ENCODE measurements around the gene TMC8.

TMC8 gene

DNA sequence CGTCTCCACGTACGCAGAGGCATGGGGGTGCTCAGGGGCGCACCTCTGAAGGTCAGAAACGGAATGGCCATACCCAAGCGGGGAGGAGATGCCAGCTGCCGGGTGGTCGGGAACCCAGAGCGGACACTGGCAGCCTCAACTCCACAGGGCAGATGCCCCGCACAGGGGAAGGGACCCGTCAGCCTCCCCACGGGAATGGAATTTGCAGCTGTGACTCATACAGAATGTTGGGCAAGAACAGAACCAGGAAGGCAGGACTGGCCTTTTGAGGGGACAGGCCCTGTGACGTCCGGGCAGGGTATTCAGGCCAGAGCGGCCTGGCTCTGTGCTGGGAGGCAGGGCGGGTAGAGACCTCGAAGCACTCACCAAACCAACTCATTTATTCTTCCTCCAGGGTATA lies 48.8 kb downstream of the TMC8 start:
- no peak overlapping the region for H2AK5ac ChIP-seq (ENCODE audit: low read length, severe bottlenecking)
- H2AFZ ChIP-seq (ENCODE audit: low read depth, low read length) = no peak overlapping the region
- H3K4ac ChIP-seq (ENCODE audit: low read depth in 1 of 2, low read length in 2 of 2) = peak overlapping the region in 1 of 2 experiments; percentile 12
- H3K27ac ChIP-seq (ENCODE audit: low read length, poor library complexity, severe bottlenecking) = no peak overlapping the region
- no peak overlapping the region for H2BK120ac ChIP-seq (ENCODE audit: low read depth, low read length)
- H3K14ac ChIP-seq (ENCODE audit: low read length in 2 of 2) = no peak overlapping the region
- peak overlapping the region in 1 of 2 experiments; percentile 61 for H3K18ac ChIP-seq (ENCODE audit: low read depth in 1 of 2, low read length in 2 of 2)
- H2BK15ac ChIP-seq (ENCODE audit: low read depth, poor library complexity, severe bottlenecking) = no peak overlapping the region
- no peak overlapping the region for H2BK12ac ChIP-seq (ENCODE audit: low read length in 2 of 2)
- no peaks in the 10 kb centered on the region for H3K9me3 ChIP-seq (ENCODE audit: control insufficient read depth, low read length)
- peaks cover 8% of the 10 kb centered on the region for H3K79me1 ChIP-seq (replicated peaks; ENCODE audit: low read length, poor library complexity, severe bottlenecking)
- no peak overlapping the region for H3K4me3 ChIP-seq (ENCODE audit: insufficient read depth in 1 of 2, low read depth in 1 of 2, low read length in 2 of 2)
- H4K8ac ChIP-seq (ENCODE audit: low read length) = peak overlapping the region; percentile 12
- no peak overlapping the region for H2BK5ac ChIP-seq (ENCODE audit: low read depth, low read length, poor library complexity, severe bottlenecking)
- H3K4me1 ChIP-seq (ENCODE audit: control insufficient read depth, insufficient read depth, low read depth, low read length) = peaks cover 25% of the 10 kb centered on the region
- no peaks in the 10 kb centered on the region for H3K27me3 ChIP-seq (ENCODE audit: control insufficient read depth in 1 of 2, insufficient read depth in 1 of 2, low read length in 2 of 2)
- peak; percentile 86 for DNase-seq
- H3K9ac ChIP-seq (ENCODE audit: low read length) = no peak overlapping the region
- H3K36me3 ChIP-seq (ENCODE audit: control insufficient read depth in 1 of 2, insufficient read depth in 2 of 2, low read depth in 1 of 2, low read length in 2 of 2) = peaks cover 0 to 17% of the 10 kb centered on the region in 2 experiments
- H3K4me2 ChIP-seq (ENCODE audit: low read length, poor library complexity, severe bottlenecking) = no peak overlapping the region
- H4K91ac ChIP-seq (ENCODE audit: low read length) = peak overlapping the region; percentile 67
- no peak overlapping the region for H3K23ac ChIP-seq (ENCODE audit: low read length in 2 of 2)
- WGBS = 81% methylated on average over 17 of the region's 17 CpGs

DNA sequence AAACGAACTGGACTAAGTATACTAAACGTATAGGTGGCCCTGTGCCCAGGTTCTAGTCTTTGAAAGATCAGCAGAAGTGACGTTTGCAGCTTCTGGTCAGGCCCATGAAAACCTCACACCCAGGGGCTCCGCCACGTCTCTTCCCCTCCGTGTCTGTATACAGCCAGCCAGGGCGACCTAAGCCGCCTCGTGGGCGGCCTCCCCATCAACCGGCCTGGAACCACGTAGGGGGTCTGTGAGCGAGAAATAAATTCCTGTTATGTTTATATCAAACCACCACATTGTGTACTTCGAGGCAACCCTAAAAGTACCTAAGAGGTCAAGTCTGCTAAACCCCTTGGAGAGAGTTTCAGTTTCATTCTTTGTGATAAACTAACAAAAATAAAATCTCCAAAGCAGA lies 49.5 kb downstream of the TMC8 start:
- no peaks in the 10 kb centered on the region for H3K9me3 ChIP-seq (ENCODE audit: control insufficient read depth, low read length)
- H4K91ac ChIP-seq (ENCODE audit: low read length) = no peak overlapping the region
- no peak overlapping the region for H3K18ac ChIP-seq (ENCODE audit: low read depth in 1 of 2, low read length in 2 of 2)
- peak; percentile 56 for DNase-seq
- H2BK15ac ChIP-seq (ENCODE audit: low read depth, poor library complexity, severe bottlenecking) = no peak overlapping the region
- H3K4me1 ChIP-seq (ENCODE audit: control insufficient read depth, insufficient read depth, low read depth, low read length) = peaks cover 30% of the 10 kb centered on the region
- H3K4me2 ChIP-seq (ENCODE audit: low read length, poor library complexity, severe bottlenecking) = no peak overlapping the region
- H2BK5ac ChIP-seq (ENCODE audit: low read depth, low read length, poor library complexity, severe bottlenecking) = no peak overlapping the region
- H3K14ac ChIP-seq (ENCODE audit: low read length in 2 of 2) = no peak overlapping the region
- no peak overlapping the region for H4K8ac ChIP-seq (ENCODE audit: low read length)
- no peak overlapping the region for H3K4me3 ChIP-seq (ENCODE audit: insufficient read depth in 1 of 2, low read depth in 1 of 2, low read length in 2 of 2)
- no peak overlapping the region for H3K9ac ChIP-seq (ENCODE audit: low read length)
- H3K79me1 ChIP-seq (replicated peaks; ENCODE audit: low read length, poor library complexity, severe bottlenecking) = peaks cover 8% of the 10 kb centered on the region
- H3K23ac ChIP-seq (ENCODE audit: low read length in 2 of 2) = no peak overlapping the region
- 86% methylated on average over 13 of the region's 14 CpGs for WGBS
- H2BK12ac ChIP-seq (ENCODE audit: low read length in 2 of 2) = peak overlapping the region in 1 of 2 experiments; percentile 79
- H2AK5ac ChIP-seq (ENCODE audit: low read length, severe bottlenecking) = no peak overlapping the region
- H2AFZ ChIP-seq (ENCODE audit: low read depth, low read length) = no peak overlapping the region
- H3K27me3 ChIP-seq (ENCODE audit: control insufficient read depth in 1 of 2, insufficient read depth in 1 of 2, low read length in 2 of 2) = no peaks in the 10 kb centered on the region
- H2BK120ac ChIP-seq (ENCODE audit: low read depth, low read length) = no peak overlapping the region
- H3K36me3 ChIP-seq (ENCODE audit: control insufficient read depth in 1 of 2, insufficient read depth in 2 of 2, low read depth in 1 of 2, low read length in 2 of 2) = peaks cover 0 to 10% of the 10 kb centered on the region in 2 experiments
- H3K4ac ChIP-seq (ENCODE audit: low read depth in 1 of 2, low read length in 2 of 2) = no peak overlapping the region
- H3K27ac ChIP-seq (ENCODE audit: low read length, poor library complexity, severe bottlenecking) = no peak overlapping the region

- Histone ChIP-seq H3K4me2 (ENCODE audit: low read length, poor library complexity, severe bottlenecking) (no peak overlapping the region), H4K91ac (ENCODE audit: low read length) (no peak overlapping the region), H2BK15ac (ENCODE audit: low read depth, poor library complexity, severe bottlenecking) (no peak overlapping the region), H2BK5ac (ENCODE audit: low read depth, low read length, poor library complexity, severe bottlenecking) (no peak overlapping the region), H3K27ac (ENCODE audit: low read length, poor library complexity, severe bottlenecking) (no peak overlapping the region), H3K9ac (ENCODE audit: low read length) (no peak overlapping the region), H3K14ac (ENCODE audit: low read length in 2 of 2) (no peak overlapping the region), H3K79me1 (replicated peaks; ENCODE audit: low read length, poor library complexity, severe bottlenecking) (peaks cover 10% of the 10 kb centered on the region), H3K18ac (ENCODE audit: low read depth in 1 of 2, low read length in 2 of 2) (no peak overlapping the region), H3K4ac (ENCODE audit: low read depth in 1 of 2, low read length in 2 of 2) (no peak overlapping the region), H3K9me3 (ENCODE audit: control insufficient read depth, low read length) (no peaks in the 10 kb centered on the region), H2BK12ac (ENCODE audit: low read length in 2 of 2) (no peak overlapping the region), H3K36me3 (ENCODE audit: control insufficient read depth in 1 of 2, insufficient read depth in 2 of 2, low read depth in 1 of 2, low read length in 2 of 2) (peaks cover 0 to 6% of the 10 kb centered on the region in 2 experiments), H3K4me1 (ENCODE audit: control insufficient read depth, insufficient read depth, low read depth, low read length) (peaks cover 34% of the 10 kb centered on the region), H3K27me3 (ENCODE audit: control insufficient read depth in 1 of 2, insufficient read depth in 1 of 2, low read length in 2 of 2) (no peaks in the 10 kb centered on the region), H3K4me3 (ENCODE audit: insufficient read depth in 1 of 2, low read depth in 1 of 2, low read length in 2 of 2) (no peak overlapping the region), H2AFZ (ENCODE audit: low read depth, low read length) (no peak overlapping the region), H2AK5ac (ENCODE audit: low read length, severe bottlenecking) (no peak overlapping the region), H3K23ac (ENCODE audit: low read length in 2 of 2) (no peak overlapping the region), H2BK120ac (ENCODE audit: low read depth, low read length) (no peak overlapping the region), H4K8ac (ENCODE audit: low read length) (no peak overlapping the region)
- 97% methylated on average over 1 of the region's 2 CpGs for whole genome bisulfite sequencing
- peak; percentile 9 for DNase-seq
Observed at GRCh38 chr17:78180508-78180907, 49.9 kb downstream of the TMC8 start.

- no peak overlapping the region for H2BK15ac ChIP-seq (ENCODE audit: low read depth, poor library complexity, severe bottlenecking)
- no peaks in the 10 kb centered on the region for H3K27me3 ChIP-seq (ENCODE audit: control insufficient read depth in 1 of 2, insufficient read depth in 1 of 2, low read length in 2 of 2)
- no peak overlapping the region for H4K91ac ChIP-seq (ENCODE audit: low read length)
- peaks cover 15% of the 10 kb centered on the region for H3K79me1 ChIP-seq (replicated peaks; ENCODE audit: low read length, poor library complexity, severe bottlenecking)
- H3K4ac ChIP-seq (ENCODE audit: low read depth in 1 of 2, low read length in 2 of 2) = no peak overlapping the region
- H3K4me3 ChIP-seq (ENCODE audit: insufficient read depth in 1 of 2, low read depth in 1 of 2, low read length in 2 of 2) = no peak overlapping the region
- H3K14ac ChIP-seq (ENCODE audit: low read length in 2 of 2) = no peak overlapping the region
- H4K8ac ChIP-seq (ENCODE audit: low read length) = no peak overlapping the region
- H3K4me2 ChIP-seq (ENCODE audit: low read length, poor library complexity, severe bottlenecking) = no peak overlapping the region
- H3K4me1 ChIP-seq (ENCODE audit: control insufficient read depth, insufficient read depth, low read depth, low read length) = peaks cover 43% of the 10 kb centered on the region
- H3K18ac ChIP-seq (ENCODE audit: low read depth in 1 of 2, low read length in 2 of 2) = no peak overlapping the region
- no peak overlapping the region for H3K9ac ChIP-seq (ENCODE audit: low read length)
- H3K23ac ChIP-seq (ENCODE audit: low read length in 2 of 2) = no peak overlapping the region
- H2BK12ac ChIP-seq (ENCODE audit: low read length in 2 of 2) = no peak overlapping the region
- H3K36me3 ChIP-seq (ENCODE audit: control insufficient read depth in 1 of 2, insufficient read depth in 2 of 2, low read depth in 1 of 2, low read length in 2 of 2) = no peaks in the 10 kb centered on the region
- no peaks in the 10 kb centered on the region for H3K9me3 ChIP-seq (ENCODE audit: control insufficient read depth, low read length)
- WGBS = 94% methylated on average over 13 of the region's 13 CpGs
- H2AFZ ChIP-seq (ENCODE audit: low read depth, low read length) = no peak overlapping the region
- no peak for DNase-seq
- no peak overlapping the region for H2BK120ac ChIP-seq (ENCODE audit: low read depth, low read length)
- no peak overlapping the region for H2BK5ac ChIP-seq (ENCODE audit: low read depth, low read length, poor library complexity, severe bottlenecking)
- H3K27ac ChIP-seq (ENCODE audit: low read length, poor library complexity, severe bottlenecking) = no peak overlapping the region
- H2AK5ac ChIP-seq (ENCODE audit: low read length, severe bottlenecking) = peak overlapping the region; percentile 5
Observed at GRCh38 chr17:78182504-78182903, 51.9 kb downstream of the TMC8 start.

Measured in mesenchymal stem cell (in vitro differentiated cells and primary cell).